Type B pancreatic cell (in vitro differentiated cells): ENCODE results near the gene GOLGA8N. TPM values are rescaled to one million over a fixed set of nuclear protein-coding genes. Genes with fewer than 3 reads are reported as not detected.
"Not testable (repeated sequence)": the region's sequence is repeated elsewhere in the genome, so short reads cannot be mapped to it uniquely, and the experiment has no call there.

ENCODE experiments used
- DNase-seq: peaks from one replicate; pipeline ENCODE4 v3.0.0; 2021; ENCODE audit warnings: mixed read lengths; ENCODE audit not compliant: unreplicated experiment; ENCODE audit errors: extremely low spot score
- H3K27ac Mint-ChIP-seq: 2 replicates; pipeline ENCODE4 v1.8.0; 2021; ENCODE audit warnings: mild to moderate bottlenecking, mixed read lengths
- H3K27me3 Mint-ChIP-seq: 2 replicates; pipeline ENCODE4 v1.8.0; 2021; ENCODE audit warnings: mixed read lengths
- H3K36me3 Mint-ChIP-seq: 2 replicates; pipeline ENCODE4 v1.8.0; 2021; ENCODE audit warnings: mixed read lengths
- H3K4me1 Mint-ChIP-seq: one replicate; pipeline ENCODE4 v1.8.0; 2021; ENCODE audit warnings: mixed read lengths; ENCODE audit not compliant: unreplicated experiment
- H3K4me3 Mint-ChIP-seq: 2 replicates; pipeline ENCODE4 v1.8.0; 2021; ENCODE audit warnings: mild to moderate bottlenecking, mixed read lengths
- H3K9me3 Mint-ChIP-seq: 2 replicates; pipeline ENCODE4 v1.8.0; 2021; ENCODE audit warnings: mixed read lengths
- long read RNA-seq: library from polyadenylated mRNA; unstranded; transcript quantifications from one replicate; pipeline ENCODE4 v2.0.0, GENCODE V29; 2020
- total RNA-seq: library from RNA; stranded (reverse); gene quantifications from 2 replicates; pipeline ENCODE4 v1.2.1, GENCODE V29; 2021; ENCODE audit warnings: low replicate concordance
- TF ChIP-seq, protein P1 (sequence below): fragments of 200-600 bp; sonication (generic); conservative IDR thresholded peaks from 2 replicates; pipeline ENCODE4 v1.5.0; 2021; ENCODE audit warnings: antibody characterized with exemption, mild to moderate bottlenecking

Gene GOLGA8N
- 1.1 and 3.9 TPM in 2 replicates for total RNA-seq
- long read RNA-seq: 0 reads

DNA sequence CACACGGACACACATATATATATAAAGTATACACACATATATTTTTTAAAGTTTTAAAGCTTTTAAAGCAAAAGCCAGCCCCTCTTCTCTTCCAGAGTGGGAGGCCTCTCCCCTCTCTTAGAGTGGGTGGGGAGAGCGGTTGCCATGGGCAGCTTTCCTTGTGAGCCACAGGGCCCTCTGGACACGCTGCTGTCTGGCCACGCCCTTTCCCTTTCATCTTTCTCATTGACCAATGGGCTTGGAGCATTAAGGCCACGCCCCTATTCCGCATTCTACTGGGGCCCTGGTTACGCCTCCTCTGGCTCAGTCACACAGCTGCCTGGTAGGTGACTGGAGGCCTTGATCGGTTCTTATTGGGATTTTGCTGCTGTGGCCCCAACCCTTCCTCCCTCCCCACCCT is at the start of gene GOLGA8N:
GOLGA8N (plus strand) TSS at position 306 of the 400 bp plus-strand sequence.
- not testable (repeated sequence) for H3K27me3 Mint-ChIP-seq, DNase-seq, H3K4me3 Mint-ChIP-seq, H3K4me1 Mint-ChIP-seq, H3K27ac Mint-ChIP-seq, H3K9me3 Mint-ChIP-seq, H3K36me3 Mint-ChIP-seq

DNA sequence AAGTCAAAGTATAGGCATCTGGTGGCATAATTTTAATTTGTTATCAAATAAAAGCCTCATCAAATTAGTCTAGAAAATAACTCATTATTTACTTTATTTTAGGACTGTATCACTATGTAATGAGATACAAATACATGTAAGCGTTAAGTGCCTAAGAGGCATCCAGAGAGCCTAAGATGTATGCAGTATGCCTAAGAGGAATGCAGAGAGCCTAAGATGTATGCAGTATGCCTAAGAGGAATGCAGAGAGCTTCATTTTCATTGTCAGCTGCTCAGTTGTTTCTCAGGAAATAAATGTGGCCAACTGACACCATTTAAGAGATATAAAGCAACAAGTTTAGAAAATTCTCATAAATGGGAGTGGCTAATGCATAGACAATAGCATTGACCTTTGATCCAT is 49.8 kb upstream of the GOLGA8N start:
- not testable (repeated sequence) for H3K4me1 Mint-ChIP-seq, H3K27ac Mint-ChIP-seq, H3K27me3 Mint-ChIP-seq, DNase-seq, H3K36me3 Mint-ChIP-seq, H3K9me3 Mint-ChIP-seq, H3K4me3 Mint-ChIP-seq

DNA sequence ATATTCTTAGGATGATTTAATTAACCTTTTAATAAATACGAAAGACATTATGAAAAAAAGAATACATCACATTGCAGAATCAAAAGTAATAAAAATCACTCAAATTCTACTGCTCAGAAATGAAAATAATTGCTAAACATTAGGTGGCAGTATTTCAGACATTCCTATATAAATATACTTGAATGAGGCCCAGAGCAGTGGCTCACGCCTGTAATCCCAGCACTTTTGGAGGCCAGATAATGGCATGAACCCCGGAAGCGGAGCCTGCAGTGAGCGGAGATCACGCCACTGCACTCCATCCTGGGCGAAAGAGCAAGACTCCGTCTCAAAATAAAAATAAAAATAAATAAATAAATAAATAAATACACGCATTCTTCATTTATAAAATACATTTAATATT is 48.1 kb upstream of the GOLGA8N start:
- not testable (repeated sequence) for H3K4me1 Mint-ChIP-seq, H3K27me3 Mint-ChIP-seq, H3K9me3 Mint-ChIP-seq, H3K36me3 Mint-ChIP-seq, H3K4me3 Mint-ChIP-seq, DNase-seq, H3K27ac Mint-ChIP-seq

DNA sequence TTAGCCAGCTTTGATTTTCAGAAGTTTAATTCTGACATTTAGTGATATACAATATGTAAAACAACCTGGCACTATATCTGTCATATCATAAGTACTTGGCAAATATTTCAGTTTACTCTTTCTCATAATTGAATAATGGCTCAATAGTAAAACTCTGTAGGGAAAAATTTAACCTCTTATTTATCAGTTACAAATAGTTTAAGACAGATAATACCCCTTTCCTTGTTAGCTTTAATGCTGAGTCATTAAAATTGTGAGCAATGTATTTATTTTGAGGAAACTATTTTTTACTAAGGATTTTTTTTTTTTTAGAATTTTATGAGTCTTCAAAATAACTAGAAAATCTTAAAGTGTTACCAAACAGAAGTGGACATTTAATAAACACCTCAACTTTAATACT is 38.7 kb upstream of the GOLGA8N start:
- H3K4me3 Mint-ChIP-seq, H3K36me3 Mint-ChIP-seq, DNase-seq, H3K27me3 Mint-ChIP-seq, H3K27ac Mint-ChIP-seq, H3K4me1 Mint-ChIP-seq, H3K9me3 Mint-ChIP-seq: not testable (repeated sequence)

DNA sequence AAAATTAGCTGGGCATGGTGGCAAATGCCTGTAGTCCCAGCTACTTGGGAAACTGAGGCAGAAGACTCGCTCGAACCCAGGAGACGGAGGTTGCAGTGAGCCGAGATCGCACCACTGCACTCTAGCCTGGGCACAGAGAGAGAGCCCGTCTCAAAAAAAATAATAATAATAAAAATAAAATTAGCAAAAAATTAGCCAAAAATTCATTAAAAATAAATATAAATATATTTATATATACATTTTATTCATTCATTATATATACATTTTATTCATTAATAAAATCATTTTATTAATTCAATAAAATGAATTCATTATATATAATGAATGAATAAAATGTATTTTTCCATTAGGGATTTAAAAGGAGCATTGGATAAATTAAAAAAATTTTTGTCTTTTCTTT is 31.1 kb upstream of the GOLGA8N start:
- not testable (repeated sequence) for H3K4me1 Mint-ChIP-seq, DNase-seq, H3K27ac Mint-ChIP-seq, H3K27me3 Mint-ChIP-seq, H3K36me3 Mint-ChIP-seq, H3K9me3 Mint-ChIP-seq, H3K4me3 Mint-ChIP-seq

DNA sequence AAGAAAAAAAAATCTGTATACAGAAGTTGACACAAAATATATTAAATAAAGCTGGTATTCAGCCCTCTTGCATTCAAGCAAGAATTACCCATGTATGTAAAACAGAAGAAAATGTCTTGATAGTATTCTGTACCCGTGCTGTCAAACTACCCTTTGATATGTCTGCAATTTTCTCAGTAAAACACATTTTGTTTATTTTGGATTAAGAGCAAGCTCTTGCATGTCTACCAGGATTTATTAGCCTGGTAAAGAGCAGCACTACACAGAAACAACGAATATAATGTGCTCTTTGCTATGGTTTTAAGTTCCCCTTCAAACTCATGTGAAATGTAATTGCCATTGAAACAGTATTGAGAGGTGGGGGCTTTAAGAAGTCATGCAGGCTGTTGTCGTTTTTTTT is 24.3 kb upstream of the GOLGA8N start:
- H3K4me1 Mint-ChIP-seq, H3K36me3 Mint-ChIP-seq, H3K4me3 Mint-ChIP-seq, H3K27ac Mint-ChIP-seq, H3K27me3 Mint-ChIP-seq, DNase-seq, H3K9me3 Mint-ChIP-seq: not testable (repeated sequence)

DNA sequence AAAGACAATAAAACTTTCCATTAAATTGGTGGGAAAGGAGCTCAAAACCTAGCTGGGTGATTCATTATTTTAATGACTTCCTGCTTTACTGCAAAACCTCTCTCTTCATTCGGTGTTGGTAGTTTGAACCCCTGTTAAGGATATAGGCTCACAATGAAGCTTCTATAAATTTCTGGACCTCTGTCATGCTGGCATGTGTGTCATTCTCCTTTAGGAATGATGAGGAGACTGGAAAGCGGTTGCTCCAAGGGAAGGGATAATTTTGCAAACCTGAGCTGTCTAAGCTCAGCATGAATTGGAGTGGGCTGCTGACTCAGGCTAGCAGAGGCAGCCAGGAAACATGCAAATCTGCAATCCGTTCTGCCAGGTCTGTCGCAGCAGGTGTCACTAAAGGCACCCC is 14.8 kb upstream of the GOLGA8N start:
- H3K4me1 Mint-ChIP-seq, H3K9me3 Mint-ChIP-seq, H3K36me3 Mint-ChIP-seq, DNase-seq, H3K27me3 Mint-ChIP-seq: not testable (repeated sequence)
- H3K27ac Mint-ChIP-seq: peak overlapping the region; percentile 29
- H3K4me3 Mint-ChIP-seq: peak overlapping the region; percentile 6

DNA sequence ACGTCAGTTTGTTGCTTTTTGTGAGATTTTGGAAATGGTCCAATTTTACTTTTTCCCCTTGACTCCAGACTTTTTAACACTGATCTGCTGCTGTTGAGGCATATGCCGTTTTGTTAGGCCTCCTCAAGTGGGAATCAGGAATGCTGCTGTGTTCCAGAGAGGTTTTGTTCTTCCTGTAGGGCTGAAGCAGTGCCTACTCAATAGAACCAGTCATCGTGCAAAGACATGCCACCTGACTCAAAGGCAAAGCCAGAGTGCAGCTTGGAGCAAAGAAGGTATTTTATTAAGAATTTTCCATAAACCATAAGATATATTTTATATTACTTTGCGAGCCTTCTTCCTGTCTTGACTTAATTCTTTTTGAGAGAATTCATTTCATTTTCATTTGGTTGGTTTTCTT is 7.4 kb upstream of the GOLGA8N start:
- not testable (repeated sequence) for H3K27me3 Mint-ChIP-seq, DNase-seq, H3K27ac Mint-ChIP-seq, H3K4me3 Mint-ChIP-seq, H3K36me3 Mint-ChIP-seq, H3K9me3 Mint-ChIP-seq, H3K4me1 Mint-ChIP-seq

DNA sequence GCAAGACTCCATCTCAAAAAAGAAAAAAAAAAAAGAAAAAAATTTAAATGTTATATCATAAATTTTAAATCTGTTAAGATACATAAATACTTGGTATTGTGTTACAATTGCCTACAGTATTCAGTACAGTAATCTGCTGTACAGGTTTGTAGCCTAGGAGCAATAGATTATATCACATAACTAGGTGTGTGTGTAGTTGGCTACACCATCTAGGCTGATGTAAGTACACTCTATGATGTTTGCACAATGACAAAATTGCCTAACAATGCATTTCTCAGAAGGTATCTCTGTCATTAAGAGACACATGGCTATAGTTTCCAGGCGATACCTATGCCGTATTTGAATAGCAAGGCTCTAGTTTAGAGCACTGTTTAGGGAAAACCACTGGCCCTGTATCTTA is 16.3 kb downstream of the GOLGA8N start:
- H3K27me3 Mint-ChIP-seq, H3K4me3 Mint-ChIP-seq, DNase-seq, H3K4me1 Mint-ChIP-seq, H3K27ac Mint-ChIP-seq, H3K9me3 Mint-ChIP-seq, H3K36me3 Mint-ChIP-seq: not testable (repeated sequence)

DNA sequence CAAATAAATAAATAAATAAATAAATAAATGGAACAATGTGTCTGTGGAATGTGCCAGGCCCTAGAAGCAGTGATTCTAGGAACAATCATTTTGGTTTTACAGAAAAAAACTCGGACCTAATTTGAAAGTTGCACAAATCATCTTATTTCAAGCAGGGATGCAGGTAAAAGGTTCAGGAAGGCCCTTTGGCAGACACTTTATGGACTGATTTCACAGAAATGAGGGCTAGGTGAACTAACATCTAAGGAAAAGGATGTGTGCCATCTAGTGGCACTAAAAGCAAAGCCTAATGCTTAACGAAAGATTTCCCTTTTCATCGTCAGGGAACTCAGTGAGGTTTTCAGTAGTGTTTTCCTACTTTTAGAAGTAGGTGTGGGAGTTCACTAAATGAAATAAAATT is 17.5 kb downstream of the GOLGA8N start:
- H3K4me1 Mint-ChIP-seq, DNase-seq, H3K4me3 Mint-ChIP-seq, H3K27ac Mint-ChIP-seq, H3K9me3 Mint-ChIP-seq, H3K36me3 Mint-ChIP-seq, H3K27me3 Mint-ChIP-seq: not testable (repeated sequence)
- TF ChIP-seq, protein P1, sequence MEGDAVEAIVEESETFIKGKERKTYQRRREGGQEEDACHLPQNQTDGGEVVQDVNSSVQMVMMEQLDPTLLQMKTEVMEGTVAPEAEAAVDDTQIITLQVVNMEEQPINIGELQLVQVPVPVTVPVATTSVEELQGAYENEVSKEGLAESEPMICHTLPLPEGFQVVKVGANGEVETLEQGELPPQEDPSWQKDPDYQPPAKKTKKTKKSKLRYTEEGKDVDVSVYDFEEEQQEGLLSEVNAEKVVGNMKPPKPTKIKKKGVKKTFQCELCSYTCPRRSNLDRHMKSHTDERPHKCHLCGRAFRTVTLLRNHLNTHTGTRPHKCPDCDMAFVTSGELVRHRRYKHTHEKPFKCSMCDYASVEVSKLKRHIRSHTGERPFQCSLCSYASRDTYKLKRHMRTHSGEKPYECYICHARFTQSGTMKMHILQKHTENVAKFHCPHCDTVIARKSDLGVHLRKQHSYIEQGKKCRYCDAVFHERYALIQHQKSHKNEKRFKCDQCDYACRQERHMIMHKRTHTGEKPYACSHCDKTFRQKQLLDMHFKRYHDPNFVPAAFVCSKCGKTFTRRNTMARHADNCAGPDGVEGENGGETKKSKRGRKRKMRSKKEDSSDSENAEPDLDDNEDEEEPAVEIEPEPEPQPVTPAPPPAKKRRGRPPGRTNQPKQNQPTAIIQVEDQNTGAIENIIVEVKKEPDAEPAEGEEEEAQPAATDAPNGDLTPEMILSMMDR: peak; percentile 63

DNA sequence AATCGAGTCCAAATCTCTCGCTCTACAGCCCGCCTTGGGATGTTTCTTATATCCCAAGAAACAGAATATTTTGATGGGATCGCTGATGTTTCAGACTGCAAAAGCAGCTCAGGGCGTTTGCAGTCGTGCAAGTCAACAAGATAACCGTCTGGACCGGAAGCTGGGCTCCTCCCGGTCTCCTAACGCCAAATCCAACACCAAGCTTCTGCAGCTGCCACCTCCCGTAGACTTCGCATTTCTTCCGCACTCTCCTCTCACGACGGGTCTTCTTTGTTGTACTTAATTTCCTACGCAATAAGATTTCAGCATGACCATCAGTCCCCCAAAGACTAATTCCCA is 21.4 kb downstream of the GOLGA8N start:
- H3K36me3 Mint-ChIP-seq, DNase-seq, H3K9me3 Mint-ChIP-seq, H3K27me3 Mint-ChIP-seq: not testable (repeated sequence)
- Mint-ChIP-seq H3K4me1 (peaks cover 13% of the 10 kb centered on the region), H3K27ac (peak overlapping the region; percentile 89), H3K4me3 (peak overlapping the region; percentile 96)

DNA sequence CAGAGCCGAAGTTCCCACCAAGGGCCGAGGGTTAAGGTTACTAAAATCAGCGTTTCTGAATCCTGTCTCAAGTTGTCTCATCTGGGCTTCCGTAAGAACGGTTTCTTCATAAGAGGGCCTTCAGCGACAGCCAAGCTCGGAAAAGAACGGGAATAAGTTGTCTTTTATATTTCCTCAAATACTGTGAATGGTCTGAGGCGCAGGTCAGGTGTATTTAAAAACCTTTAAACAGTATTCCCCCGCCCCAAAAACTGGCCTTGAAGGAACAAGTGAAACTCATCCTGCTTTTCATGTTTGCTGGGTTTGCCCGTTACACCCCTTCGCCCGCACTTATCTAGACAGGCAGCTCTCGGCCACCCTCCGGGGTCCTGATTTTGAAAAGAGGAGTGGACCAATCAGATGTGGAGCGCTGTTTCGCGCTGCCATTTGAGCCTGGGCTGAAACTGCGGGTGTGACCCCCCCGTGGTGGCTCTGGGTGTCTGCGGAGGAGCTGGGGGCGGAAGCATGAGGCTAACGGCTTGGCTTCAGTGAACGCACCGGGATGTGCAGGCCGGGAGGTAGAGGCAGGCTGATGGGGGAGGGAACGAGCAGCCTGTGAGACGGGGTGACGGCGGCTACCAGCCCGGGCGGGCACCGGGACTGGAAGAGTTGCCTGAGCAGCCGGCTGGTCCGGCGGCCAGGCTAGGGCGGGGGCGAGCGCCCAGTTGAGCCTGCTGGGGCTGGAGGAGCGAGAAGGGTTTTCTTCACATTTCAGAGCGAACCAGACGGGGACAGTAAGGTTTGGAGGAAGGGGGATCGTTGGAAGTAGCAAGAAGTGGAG is 22.0 kb downstream of the GOLGA8N start, which contains the start of gene ARHGAP11A:
ARHGAP11A (plus strand) TSS at position 454 of the 820 bp plus-strand sequence. CDS start 708 bp downstream, outside the sequence.
- Mint-ChIP-seq H3K4me3 (peak within 1 kb of the TSS; percentile 96), H3K27ac (peak within 1 kb of the TSS; percentile 89), H3K4me1 (peaks cover 13% of the 10 kb centered on the region)
- H3K36me3 Mint-ChIP-seq, H3K27me3 Mint-ChIP-seq, H3K9me3 Mint-ChIP-seq: not testable (repeated sequence)
- DNase-seq: peak; percentile 81

DNA sequence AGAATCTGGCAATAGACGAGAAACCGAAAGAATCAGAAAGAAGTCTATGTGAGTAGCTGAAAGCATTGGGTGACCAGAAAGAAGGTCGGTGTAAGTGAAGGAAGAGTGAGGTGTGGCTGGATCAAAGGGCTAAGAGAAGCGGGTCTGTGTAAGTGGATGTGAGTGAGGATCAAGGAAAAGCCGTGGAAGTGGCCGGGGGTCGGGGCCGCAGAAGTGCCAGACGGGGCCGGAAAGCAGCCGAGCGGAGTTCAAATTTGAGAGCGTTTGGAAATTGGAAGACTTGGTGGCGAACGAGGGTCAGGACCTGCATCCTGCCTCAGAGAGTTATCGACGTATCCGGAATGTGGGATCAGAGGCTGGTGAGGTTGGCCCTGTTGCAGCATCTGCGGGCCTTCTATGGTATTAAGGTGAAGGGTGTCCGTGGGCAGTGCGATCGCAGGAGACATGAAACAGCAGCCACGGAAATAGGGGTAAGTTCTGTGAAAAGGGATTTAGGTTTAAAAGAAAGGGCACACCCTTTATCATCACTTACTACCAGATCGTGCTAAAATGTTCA is 22.7 kb downstream of the GOLGA8N start:
- not testable (repeated sequence) for H3K27me3 Mint-ChIP-seq, DNase-seq, H3K9me3 Mint-ChIP-seq, H3K36me3 Mint-ChIP-seq
- H3K4me1 Mint-ChIP-seq: peaks cover 13% of the 10 kb centered on the region
- peak overlapping the region; percentile 96 for H3K4me3 Mint-ChIP-seq
- peak overlapping the region; percentile 89 for H3K27ac Mint-ChIP-seq
